Activated CD8-positive, alpha-beta memory T cell treated with anti-CD3 and anti-CD28 coated beads, Interleukin-2, amount 50 U/mL, for 4 hours (primary cell): ENCODE measurements around the gene RBMS3.
"Not testable (repeated sequence)": the region's sequence is repeated elsewhere in the genome, so short reads cannot be mapped to it uniquely, and the experiment has no call there.

Experiments
- DNase-seq: peaks from one replicate; pipeline ENCODE4 v3.0.0-alpha.2; 2020

The RBMS3 gene

GRCh38 chr3:29393946-29394345 is 113.1 kb downstream of the RBMS3 start:
- DNase-seq = not testable (repeated sequence)

- no peak for DNase-seq
These were observed 116.5 kb downstream of the RBMS3 start for GRCh38 chr3:29397406-29397805.

DNA sequence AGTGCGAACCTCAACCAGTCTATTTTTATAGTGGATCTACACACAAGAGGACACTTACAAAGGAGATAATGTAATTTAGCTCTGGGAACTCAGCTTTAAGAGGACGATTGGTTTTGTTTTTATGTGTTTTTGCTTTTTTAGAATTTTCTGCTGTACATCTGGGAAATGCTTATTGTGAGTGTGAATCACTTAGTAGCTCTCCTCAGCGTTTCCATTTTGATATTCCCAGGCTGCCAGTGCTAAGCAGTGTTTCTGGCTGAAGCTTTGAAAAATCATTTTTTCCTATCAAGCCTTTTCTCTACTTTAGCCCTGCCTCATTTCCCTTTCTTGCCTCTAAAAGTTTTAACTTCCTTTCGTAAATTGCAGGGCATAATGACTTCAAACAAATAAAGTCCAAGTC is 117.9 kb downstream of the RBMS3 start:
- DNase-seq = no peak

GRCh38 chr3:29406291-29406832 is 125.5 kb downstream of the RBMS3 start:
- no peak for DNase-seq

- DNase-seq = no peak
These were observed 127.8 kb downstream of the RBMS3 start for GRCh38 chr3:29408676-29409075.

DNA sequence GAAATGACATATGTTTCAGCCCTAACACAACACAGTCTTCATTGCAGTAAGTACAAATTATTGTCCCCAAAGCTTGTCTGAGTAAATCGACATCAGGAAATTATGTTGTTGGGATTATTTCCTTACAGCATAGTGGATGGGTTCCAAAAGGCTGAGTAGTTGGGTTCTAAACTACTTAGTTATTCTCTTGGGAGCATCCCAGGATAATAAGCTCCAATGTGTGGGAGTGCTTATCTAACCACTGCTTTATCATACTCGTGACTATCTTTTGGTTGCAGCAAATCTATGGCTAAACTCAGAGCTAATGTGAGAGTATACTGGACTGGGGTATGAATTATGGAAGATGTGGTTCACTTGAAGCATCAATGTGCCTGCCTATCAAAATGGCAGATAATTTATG is 128.5 kb downstream of the RBMS3 start:
- no peak for DNase-seq

- no peak for DNase-seq
These were observed 129.3 kb downstream of the RBMS3 start for GRCh38 chr3:29410220-29410619.

DNA sequence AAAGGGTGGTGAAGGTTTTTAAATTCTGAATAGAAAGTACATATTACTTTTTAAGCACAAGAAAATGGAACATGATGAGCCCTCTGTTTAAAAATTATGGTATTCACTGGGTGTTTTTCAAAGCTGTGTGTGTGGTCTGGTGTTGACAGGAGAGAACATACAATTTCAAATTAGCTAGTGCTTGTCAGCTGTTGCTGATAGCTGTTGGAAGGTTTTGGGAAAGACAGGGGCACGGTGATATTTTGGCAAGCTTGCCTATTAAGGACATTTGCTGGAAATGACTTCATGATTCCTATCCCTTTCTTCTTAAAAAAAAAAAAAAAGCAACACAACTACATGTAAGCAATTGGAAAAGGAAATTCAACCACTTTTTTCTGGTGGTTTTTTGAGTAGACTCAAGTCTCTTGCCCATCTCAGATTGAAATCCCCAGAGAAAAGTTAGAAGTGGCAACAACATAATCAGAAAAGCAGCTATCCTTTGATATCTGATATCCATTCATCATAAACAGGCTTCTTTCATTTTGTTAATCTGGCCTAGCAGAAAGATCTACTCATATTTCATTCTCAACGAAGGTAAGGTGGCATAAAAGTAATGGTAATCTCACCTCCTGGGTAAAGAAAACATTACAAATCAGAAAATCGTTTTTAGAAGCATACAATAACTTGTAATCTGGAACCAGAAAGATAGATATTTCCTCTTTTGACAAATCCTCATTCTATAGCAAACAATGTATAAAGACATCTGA is 130.0 kb downstream of the RBMS3 start:
- no peak for DNase-seq

- no peak for DNase-seq
These were observed 131.2 kb downstream of the RBMS3 start for GRCh38 chr3:29412110-29412509.

- no peak for DNase-seq
These were observed 133.8 kb downstream of the RBMS3 start for GRCh38 chr3:29414468-29415224.

DNA sequence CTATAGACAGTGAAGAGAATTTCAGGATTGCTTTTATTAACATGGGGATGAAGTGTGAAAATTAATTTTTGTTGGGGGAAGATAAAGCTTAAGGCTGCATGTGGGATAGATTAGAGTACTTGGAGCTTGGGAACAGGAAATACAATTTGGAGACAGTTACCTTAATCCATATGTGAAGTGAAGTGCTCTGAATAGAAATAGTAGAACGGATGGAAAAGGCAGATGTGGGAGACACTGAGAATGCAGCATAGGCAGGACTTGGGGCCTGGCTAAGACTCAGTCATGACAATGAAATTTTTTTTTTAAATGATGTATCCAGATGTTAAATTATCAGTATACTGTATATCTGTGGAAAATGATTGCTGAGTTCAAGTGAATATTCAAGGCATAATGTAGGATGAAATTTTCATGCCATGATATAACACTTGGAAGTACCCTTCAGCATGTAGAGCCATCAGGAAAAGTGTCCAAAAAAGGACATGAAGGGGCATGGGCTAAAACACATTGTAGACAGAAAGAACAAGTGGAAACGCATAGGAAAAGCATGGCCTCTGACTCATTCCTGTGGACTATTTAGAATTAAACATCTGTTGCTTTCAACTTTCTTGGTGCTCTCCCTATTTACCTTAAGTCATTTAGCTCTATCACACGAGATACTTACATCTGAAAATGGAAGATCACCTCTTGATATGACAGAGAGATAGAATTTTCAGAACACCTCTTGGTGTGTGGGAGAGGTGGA is 134.8 kb downstream of the RBMS3 start:
- DNase-seq = no peak

GRCh38 chr3:29416514-29416913 is 135.6 kb downstream of the RBMS3 start:
- DNase-seq = no peak

DNA sequence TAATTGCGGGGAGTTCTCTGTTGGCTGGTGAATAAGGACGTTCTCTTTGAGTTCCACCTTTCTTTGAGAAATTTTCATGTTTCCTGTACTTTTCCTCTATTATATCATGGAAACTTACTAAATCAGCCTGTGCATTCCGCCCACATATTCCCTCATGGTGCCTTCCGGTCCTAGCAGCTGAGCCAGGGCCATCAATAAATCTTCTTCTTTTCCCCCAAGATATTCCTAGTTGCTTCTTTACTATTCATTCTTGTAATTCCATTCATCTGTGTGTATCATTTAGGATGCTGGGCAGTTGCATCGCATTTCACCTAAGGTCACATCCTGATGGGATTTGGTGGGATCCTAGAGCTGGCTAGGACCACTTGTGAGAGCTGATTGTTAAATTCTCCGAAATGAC is 139.2 kb downstream of the RBMS3 start:
- DNase-seq = no peak

- DNase-seq = no peak
These were observed 145.7 kb downstream of the RBMS3 start for GRCh38 chr3:29426302-29427226.

GRCh38 chr3:29427266-29428103 is 146.6 kb downstream of the RBMS3 start:
- DNase-seq = no peak

GRCh38 chr3:29429055-29429679 is 148.3 kb downstream of the RBMS3 start:
- DNase-seq = no peak

DNA sequence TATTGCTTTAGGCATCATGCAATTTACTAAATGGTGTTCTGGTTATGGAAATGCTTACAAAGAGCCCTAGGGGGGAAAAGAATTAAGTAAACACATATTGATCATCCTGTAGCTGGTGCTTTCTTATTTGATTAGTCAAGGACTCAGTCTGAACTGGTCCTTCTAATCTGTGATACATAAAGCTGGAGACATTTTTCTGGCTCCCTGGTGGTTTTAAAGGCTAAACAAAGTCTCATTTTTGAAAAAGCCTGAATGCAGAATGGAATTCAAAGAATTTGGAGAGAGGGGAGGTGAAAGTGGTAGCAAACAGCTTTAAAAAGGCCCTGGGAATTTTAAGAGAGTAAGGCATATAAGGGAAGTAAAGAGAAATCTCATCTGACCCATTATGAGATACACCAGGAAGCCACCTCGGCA is 149.7 kb downstream of the RBMS3 start:
- no peak for DNase-seq

- no peak for DNase-seq
These were observed 155.9 kb downstream of the RBMS3 start for GRCh38 chr3:29436612-29437323.

- no peak for DNase-seq
These were observed 157.7 kb downstream of the RBMS3 start for GRCh38 chr3:29438580-29438979.
